Measurements from ENCODE around the gene FAM161B.

FAM161B gene

GRCh38 chr14:73977896-73978295, 28.0 kb upstream of the FAM161B start:
- H3K36me3 ChIP-seq (ENCODE audit: control insufficient read depth, low read depth, low read length) = no peaks in the 10 kb centered on the region
- H3K27ac ChIP-seq (ENCODE audit: low read length) = no peak overlapping the region
- H3K9ac ChIP-seq (ENCODE audit: low read length) = no peak overlapping the region

DNA sequence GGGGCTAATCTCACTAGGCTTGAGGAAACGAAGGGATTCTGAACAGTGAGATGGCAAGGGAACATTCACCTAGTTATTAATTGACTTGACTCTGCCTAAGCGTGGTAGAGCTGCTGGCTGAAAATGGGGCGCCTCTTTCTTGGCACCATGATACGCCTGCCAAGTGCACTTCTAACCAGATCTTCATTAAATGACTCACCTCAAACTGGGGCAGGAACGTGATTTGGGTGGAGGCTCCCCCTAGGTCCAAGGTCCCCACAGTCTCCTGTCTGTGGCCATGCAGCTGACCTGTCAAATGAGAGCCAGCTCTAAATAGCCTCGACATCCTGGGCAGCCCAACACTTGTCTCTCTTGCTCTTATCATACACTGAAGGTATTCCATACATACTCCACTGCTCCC, 26.2 kb upstream of the FAM161B start:
- H3K4me3 ChIP-seq (ENCODE audit: low read length) = no peak overlapping the region
- no peak overlapping the region for H3K9ac ChIP-seq (ENCODE audit: low read length)
- no peak overlapping the region for H3K27ac ChIP-seq (ENCODE audit: low read length)
- H3K27me3 ChIP-seq (ENCODE audit: control insufficient read depth, insufficient read depth, low read length) = no peaks in the 10 kb centered on the region
- no peaks in the 10 kb centered on the region for H3K36me3 ChIP-seq (ENCODE audit: control insufficient read depth, low read depth, low read length)
- no peaks in the 10 kb centered on the region for H3K9me3 ChIP-seq (ENCODE audit: control insufficient read depth, low read depth, low read length)
- H3K4me1 ChIP-seq (ENCODE audit: control insufficient read depth, low read depth, low read length) = no peaks in the 10 kb centered on the region

More at GRCh38 chr14:73977896-73978295, 28.0 kb upstream of the FAM161B start:
- Histone ChIP-seq H3K4me3 (ENCODE audit: low read length) (no peak overlapping the region), H3K27me3 (ENCODE audit: control insufficient read depth, insufficient read depth, low read length) (no peaks in the 10 kb centered on the region), H3K9me3 (ENCODE audit: control insufficient read depth, low read depth, low read length) (no peaks in the 10 kb centered on the region), H3K4me1 (ENCODE audit: control insufficient read depth, low read depth, low read length) (no peaks in the 10 kb centered on the region)

GRCh38 chr14:73973497-73973896, 23.6 kb upstream of the FAM161B start:
- H3K36me3 ChIP-seq (ENCODE audit: control insufficient read depth, low read depth, low read length) = peaks cover 5% of the 10 kb centered on the region
- H3K27ac ChIP-seq (ENCODE audit: low read length) = no peak overlapping the region

GRCh38 chr14:73968885-73969284, 19.0 kb upstream of the FAM161B start:
- Histone ChIP-seq H3K36me3 (ENCODE audit: control insufficient read depth, low read depth, low read length) (peaks cover 5% of the 10 kb centered on the region), H3K9me3 (ENCODE audit: control insufficient read depth, low read depth, low read length) (no peaks in the 10 kb centered on the region), H3K27ac (ENCODE audit: low read length) (no peak overlapping the region)

More at GRCh38 chr14:73973497-73973896, 23.6 kb upstream of the FAM161B start:
- Histone ChIP-seq H3K9me3 (ENCODE audit: control insufficient read depth, low read depth, low read length) (no peaks in the 10 kb centered on the region), H3K4me1 (ENCODE audit: control insufficient read depth, low read depth, low read length) (no peaks in the 10 kb centered on the region), H3K4me3 (ENCODE audit: low read length) (no peak overlapping the region), H3K27me3 (ENCODE audit: control insufficient read depth, insufficient read depth, low read length) (no peaks in the 10 kb centered on the region), H3K9ac (ENCODE audit: low read length) (no peak overlapping the region)

DNA sequence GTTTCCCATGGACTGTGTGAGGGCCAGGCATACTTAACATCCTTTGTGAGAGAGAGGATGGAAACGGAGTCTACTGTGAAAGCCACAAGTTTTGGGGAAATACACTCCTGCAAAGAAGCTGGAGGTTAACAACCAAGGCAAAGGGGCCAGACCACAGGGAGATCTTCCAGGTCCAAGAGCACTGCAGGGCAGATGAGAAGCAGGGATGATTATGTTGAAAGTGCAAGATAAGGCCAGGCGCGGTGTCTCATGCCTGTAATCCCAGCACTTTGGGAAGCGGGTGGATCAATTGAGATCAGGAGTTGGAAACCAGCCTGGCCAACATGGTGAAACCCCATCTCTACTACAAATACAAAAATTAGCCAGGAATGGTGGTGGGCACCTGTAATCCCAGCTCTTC, 15.3 kb upstream of the FAM161B start:
- H3K27ac ChIP-seq (ENCODE audit: low read length) = no peak overlapping the region
- H3K4me1 ChIP-seq (ENCODE audit: control insufficient read depth, low read depth, low read length) = no peaks in the 10 kb centered on the region
- no peaks in the 10 kb centered on the region for H3K9me3 ChIP-seq (ENCODE audit: control insufficient read depth, low read depth, low read length)
- no peaks in the 10 kb centered on the region for H3K27me3 ChIP-seq (ENCODE audit: control insufficient read depth, insufficient read depth, low read length)
- H3K36me3 ChIP-seq (ENCODE audit: control insufficient read depth, low read depth, low read length) = peaks cover 16% of the 10 kb centered on the region
- no peak overlapping the region for H3K4me3 ChIP-seq (ENCODE audit: low read length)
- no peak overlapping the region for H3K9ac ChIP-seq (ENCODE audit: low read length)

More at GRCh38 chr14:73968885-73969284, 19.0 kb upstream of the FAM161B start:
- Histone ChIP-seq H3K4me1 (ENCODE audit: control insufficient read depth, low read depth, low read length) (no peaks in the 10 kb centered on the region), H3K4me3 (ENCODE audit: low read length) (no peak overlapping the region), H3K9ac (ENCODE audit: low read length) (no peak overlapping the region), H3K27me3 (ENCODE audit: control insufficient read depth, insufficient read depth, low read length) (no peaks in the 10 kb centered on the region)

GRCh38 chr14:73961192-73961591, 11.3 kb upstream of the FAM161B start:
- Histone ChIP-seq H3K4me3 (ENCODE audit: low read length) (no peak overlapping the region), H3K4me1 (ENCODE audit: control insufficient read depth, low read depth, low read length) (no peaks in the 10 kb centered on the region), H3K9ac (ENCODE audit: low read length) (no peak overlapping the region), H3K27ac (ENCODE audit: low read length) (no peak overlapping the region), H3K27me3 (ENCODE audit: control insufficient read depth, insufficient read depth, low read length) (no peaks in the 10 kb centered on the region), H3K9me3 (ENCODE audit: control insufficient read depth, low read depth, low read length) (no peaks in the 10 kb centered on the region), H3K36me3 (ENCODE audit: control insufficient read depth, low read depth, low read length) (peaks cover 18% of the 10 kb centered on the region)

DNA sequence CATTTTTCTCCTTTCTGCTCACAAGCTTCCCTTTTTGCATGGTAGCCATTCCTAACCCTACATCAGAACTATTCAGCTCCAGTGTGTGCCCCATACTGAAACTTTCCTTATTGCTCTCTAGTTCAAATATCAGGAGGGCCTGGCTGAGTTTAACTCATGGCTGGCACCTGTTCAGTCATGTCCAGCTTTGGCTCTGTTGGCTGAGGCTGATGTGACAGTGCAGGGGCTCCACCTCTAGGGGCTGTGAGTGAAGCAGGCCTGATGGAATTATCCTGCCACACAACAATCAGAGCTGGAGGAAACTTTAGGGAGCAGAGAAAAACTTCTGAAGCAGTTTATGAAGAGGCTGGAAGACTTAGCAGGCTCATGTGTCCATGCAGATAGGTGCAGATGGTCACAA, 8.7 kb upstream of the FAM161B start:
- Histone ChIP-seq H3K27ac (ENCODE audit: low read length) (no peak overlapping the region), H3K27me3 (ENCODE audit: control insufficient read depth, insufficient read depth, low read length) (no peaks in the 10 kb centered on the region), H3K36me3 (ENCODE audit: control insufficient read depth, low read depth, low read length) (peaks cover 21% of the 10 kb centered on the region), H3K9ac (ENCODE audit: low read length) (no peak overlapping the region), H3K4me1 (ENCODE audit: control insufficient read depth, low read depth, low read length) (no peaks in the 10 kb centered on the region), H3K9me3 (ENCODE audit: control insufficient read depth, low read depth, low read length) (no peaks in the 10 kb centered on the region), H3K4me3 (ENCODE audit: low read length) (no peak overlapping the region)

GRCh38 chr14:73955674-73956073, 5.8 kb upstream of the FAM161B start:
- Histone ChIP-seq H3K4me3 (ENCODE audit: low read length) (no peak overlapping the region), H3K9me3 (ENCODE audit: control insufficient read depth, low read depth, low read length) (no peaks in the 10 kb centered on the region), H3K9ac (ENCODE audit: low read length) (no peak overlapping the region), H3K27ac (ENCODE audit: low read length) (no peak overlapping the region), H3K36me3 (ENCODE audit: control insufficient read depth, low read depth, low read length) (peaks cover 15% of the 10 kb centered on the region), H3K27me3 (ENCODE audit: control insufficient read depth, insufficient read depth, low read length) (no peaks in the 10 kb centered on the region), H3K4me1 (ENCODE audit: control insufficient read depth, low read depth, low read length) (no peaks in the 10 kb centered on the region)

DNA sequence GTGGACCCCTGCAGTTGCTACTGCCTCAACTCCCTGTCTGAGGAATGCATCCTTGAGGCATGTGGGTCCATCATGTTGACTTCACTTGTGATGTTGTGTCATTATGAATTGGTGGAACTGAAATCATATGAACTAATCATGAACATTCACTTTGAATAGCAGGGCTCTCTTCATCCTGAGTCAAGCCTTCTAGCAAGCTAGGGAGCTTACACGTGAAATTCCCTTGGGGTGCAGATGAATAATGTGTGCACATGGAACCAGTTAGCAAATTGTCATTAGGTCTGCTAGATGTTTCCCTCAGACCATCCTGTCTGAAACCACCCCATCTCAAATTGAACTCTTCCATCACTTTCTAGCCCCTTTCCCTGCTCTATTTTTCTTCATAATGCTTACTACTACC, 3.8 kb upstream of the FAM161B start:
- no peaks in the 10 kb centered on the region for H3K27me3 ChIP-seq (ENCODE audit: control insufficient read depth, insufficient read depth, low read length)
- no peaks in the 10 kb centered on the region for H3K9me3 ChIP-seq (ENCODE audit: control insufficient read depth, low read depth, low read length)
- H3K27ac ChIP-seq (ENCODE audit: low read length) = no peak overlapping the region
- H3K4me3 ChIP-seq (ENCODE audit: low read length) = no peak overlapping the region
- H3K9ac ChIP-seq (ENCODE audit: low read length) = no peak overlapping the region
- no peaks in the 10 kb centered on the region for H3K4me1 ChIP-seq (ENCODE audit: control insufficient read depth, low read depth, low read length)
- H3K36me3 ChIP-seq (ENCODE audit: control insufficient read depth, low read depth, low read length) = peaks cover 8% of the 10 kb centered on the region

GRCh38 chr14:73945159-73945670, 4.7 kb downstream of the FAM161B start:
- Histone ChIP-seq H3K9me3 (ENCODE audit: control insufficient read depth, low read depth, low read length) (no peaks in the 10 kb centered on the region), H3K27me3 (ENCODE audit: control insufficient read depth, insufficient read depth, low read length) (no peaks in the 10 kb centered on the region), H3K9ac (ENCODE audit: low read length) (no peak overlapping the region), H3K27ac (ENCODE audit: low read length) (no peak overlapping the region), H3K4me3 (ENCODE audit: low read length) (no peak overlapping the region), H3K36me3 (ENCODE audit: control insufficient read depth, low read depth, low read length) (no peaks in the 10 kb centered on the region), H3K4me1 (ENCODE audit: control insufficient read depth, low read depth, low read length) (no peaks in the 10 kb centered on the region)

GRCh38 chr14:73944432-73945158, 5.3 kb downstream of the FAM161B start:
- H3K27me3 ChIP-seq (ENCODE audit: control insufficient read depth, insufficient read depth, low read length) = no peaks in the 10 kb centered on the region
- no peak overlapping the region for H3K9ac ChIP-seq (ENCODE audit: low read length)
- no peaks in the 10 kb centered on the region for H3K36me3 ChIP-seq (ENCODE audit: control insufficient read depth, low read depth, low read length)
- no peak overlapping the region for H3K27ac ChIP-seq (ENCODE audit: low read length)
- H3K4me3 ChIP-seq (ENCODE audit: low read length) = no peak overlapping the region
- no peaks in the 10 kb centered on the region for H3K4me1 ChIP-seq (ENCODE audit: control insufficient read depth, low read depth, low read length)
- no peaks in the 10 kb centered on the region for H3K9me3 ChIP-seq (ENCODE audit: control insufficient read depth, low read depth, low read length)

DNA sequence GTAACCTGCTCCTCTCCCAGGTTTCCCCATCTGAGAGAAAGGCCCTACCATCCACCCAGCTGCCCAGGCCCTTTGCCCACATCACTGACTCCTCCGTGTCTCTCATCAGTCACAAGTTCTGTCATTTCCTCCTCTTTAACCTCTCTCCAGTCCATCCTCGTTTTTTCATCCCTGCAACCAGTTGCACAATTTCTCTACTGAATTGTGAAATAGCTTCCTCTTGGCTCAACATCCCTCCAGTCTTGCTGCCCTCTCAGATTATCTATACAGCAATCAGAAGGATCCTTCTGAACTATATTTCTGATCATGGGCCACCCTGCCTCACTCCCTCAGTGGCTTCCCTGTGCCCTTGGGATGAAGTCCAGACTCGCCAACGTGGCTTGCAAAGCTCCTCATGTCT, 6.8 kb downstream of the FAM161B start:
- Histone ChIP-seq H3K27ac (ENCODE audit: low read length) (no peak overlapping the region), H3K9me3 (ENCODE audit: control insufficient read depth, low read depth, low read length) (no peaks in the 10 kb centered on the region), H3K4me1 (ENCODE audit: control insufficient read depth, low read depth, low read length) (no peaks in the 10 kb centered on the region), H3K27me3 (ENCODE audit: control insufficient read depth, insufficient read depth, low read length) (no peaks in the 10 kb centered on the region), H3K36me3 (ENCODE audit: control insufficient read depth, low read depth, low read length) (no peaks in the 10 kb centered on the region), H3K4me3 (ENCODE audit: low read length) (no peak overlapping the region), H3K9ac (ENCODE audit: low read length) (no peak overlapping the region)

All from iPS-18a (cell line).